Measurements from ENCODE around the gene METTL16. TPM values are rescaled to one million over a fixed set of nuclear protein-coding genes. Genes with fewer than 3 reads are reported as not detected.
"Not testable (repeated sequence)": the region's sequence is repeated elsewhere in the genome, so short reads cannot be mapped to it uniquely, and the experiment has no call there.

METTL16 gene
- total and polyA plus RNA-seq, 2 donors from 2014 or later: 18.0 to 37.2 TPM

DNA sequence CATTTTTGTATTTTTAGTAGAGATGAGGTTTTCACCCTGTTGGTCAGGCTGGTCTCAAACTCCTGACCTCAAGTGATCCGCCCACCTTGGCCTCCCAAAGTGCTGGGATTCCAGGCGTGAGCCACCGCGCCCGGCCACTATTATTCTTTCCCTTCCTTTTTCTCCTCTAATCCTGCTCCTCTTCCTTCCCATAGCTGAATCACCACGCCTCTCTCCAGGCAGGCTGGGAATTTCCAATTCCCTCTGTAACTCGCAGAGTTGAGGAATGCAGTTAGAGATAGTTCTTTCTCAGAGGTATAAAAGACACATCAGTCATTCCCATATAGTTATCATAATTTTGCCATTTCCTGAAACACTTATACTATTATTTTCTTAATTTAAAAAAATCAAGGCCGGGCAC lies 11.2 kb downstream of the METTL16 start:
- DNase-seq: no peak
- Histone ChIP-seq H3K9ac (ENCODE audit: low read length in 3 of 3) (no peak overlapping the region), H3K36me3 (ENCODE audit: control insufficient read depth in 2 of 3, insufficient read depth in 3 of 3, low read length in 3 of 3) (peaks cover 0 to 7% (median 3%) of the 10 kb centered on the region in 3 donors), H3K27me3 (ENCODE audit: control insufficient read depth, insufficient read depth, low read length) (no peaks in the 10 kb centered on the region), H3K9me3 (ENCODE audit: control insufficient read depth in 2 of 3, insufficient read depth in 1 of 3, low read length in 3 of 3) (peaks cover 0 to 2% (median 0%) of the 10 kb centered on the region in 3 donors), H3K4me1 (ENCODE audit: control insufficient read depth in 2 of 3, insufficient read depth in 2 of 3, low read depth in 1 of 3, low read length in 3 of 3) (no peaks in the 10 kb centered on the region), H3K4me3 (ENCODE audit: low read length in 3 of 3) (no peak overlapping the region), H3K27ac (ENCODE audit: low read depth in 2 of 2, low read length in 2 of 2) (no peak overlapping the region)
- no peak for FAIRE-seq
- TF ChIP-seq CTCF (IDR thresholded peaks at IDR 0.05; ENCODE audit: borderline replicate concordance, extremely low read depth, insufficient read depth): no peak
- intact Hi-C loops (cut with DNase I): no loop called here

DNA sequence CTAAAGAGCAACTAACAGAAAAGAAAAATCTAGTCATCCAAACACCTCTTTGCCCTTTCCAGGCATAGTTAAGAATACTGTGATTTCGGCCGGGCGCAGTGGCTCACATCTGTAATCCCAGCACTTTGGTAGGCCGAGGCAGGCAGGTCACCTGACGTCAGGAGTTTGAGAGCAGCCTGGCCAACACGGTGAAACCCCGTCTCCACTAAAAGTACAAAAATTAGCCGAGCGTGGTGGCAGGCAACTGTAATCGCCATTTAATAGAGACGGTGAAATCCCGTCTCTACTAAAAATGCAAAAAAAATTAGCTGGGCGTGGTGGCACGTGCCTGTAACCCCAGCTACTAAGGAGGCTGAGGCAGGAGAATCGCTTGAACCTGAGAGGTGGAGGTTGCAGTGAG lies 22.4 kb downstream of the METTL16 start:
- DNase-seq; H3K27ac ChIP-seq (ENCODE audit: low read depth in 2 of 2, low read length in 2 of 2); H3K9ac ChIP-seq (ENCODE audit: low read length in 3 of 3); FAIRE-seq; H3K4me1 ChIP-seq (ENCODE audit: control insufficient read depth in 2 of 3, insufficient read depth in 2 of 3, low read depth in 1 of 3, low read length in 3 of 3); H3K27me3 ChIP-seq (ENCODE audit: control insufficient read depth, insufficient read depth, low read length); H3K4me3 ChIP-seq (ENCODE audit: low read length in 3 of 3); H3K9me3 ChIP-seq (ENCODE audit: control insufficient read depth in 2 of 3, insufficient read depth in 1 of 3, low read length in 3 of 3); H3K36me3 ChIP-seq (ENCODE audit: control insufficient read depth in 2 of 3, insufficient read depth in 3 of 3, low read length in 3 of 3); intact Hi-C loops (cut with DNase I): not testable (repeated sequence)

DNA sequence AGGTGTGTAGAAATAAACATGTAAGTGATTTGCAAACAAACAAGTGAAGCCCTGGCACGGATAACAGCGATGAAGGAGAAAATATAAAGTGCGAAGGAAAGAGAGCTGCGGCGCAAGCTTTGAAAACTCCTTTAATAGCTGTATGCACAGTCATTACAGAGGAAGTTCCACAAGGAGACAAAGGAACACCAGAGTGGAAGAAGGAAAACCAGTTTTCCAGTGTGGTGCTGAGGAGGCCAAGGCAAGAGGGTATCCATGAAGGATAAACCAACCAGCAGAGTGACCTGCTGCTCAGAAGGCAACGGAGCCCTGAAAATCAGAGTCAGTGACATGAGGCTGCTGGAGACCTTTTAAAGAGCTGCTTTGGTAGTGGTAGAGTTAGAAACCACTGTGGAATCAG lies 24.4 kb downstream of the METTL16 start:
- Histone ChIP-seq H3K36me3 (ENCODE audit: control insufficient read depth in 2 of 3, insufficient read depth in 3 of 3, low read length in 3 of 3) (no peaks in the 10 kb centered on the region), H3K9me3 (ENCODE audit: control insufficient read depth in 2 of 3, insufficient read depth in 1 of 3, low read length in 3 of 3) (no peaks in the 10 kb centered on the region), H3K27ac (ENCODE audit: low read depth in 2 of 2, low read length in 2 of 2) (no peak overlapping the region), H3K4me1 (ENCODE audit: control insufficient read depth in 2 of 3, insufficient read depth in 2 of 3, low read depth in 1 of 3, low read length in 3 of 3) (peaks cover 0 to 5% (median 2%) of the 10 kb centered on the region in 3 donors), H3K4me3 (ENCODE audit: low read length in 3 of 3) (no peak overlapping the region), H3K27me3 (ENCODE audit: control insufficient read depth, insufficient read depth, low read length) (no peaks in the 10 kb centered on the region), H3K9ac (ENCODE audit: low read length in 3 of 3) (no peak overlapping the region)
- DNase-seq (no peak), FAIRE-seq (no peak)
- TF ChIP-seq CTCF (IDR thresholded peaks at IDR 0.05; ENCODE audit: borderline replicate concordance, extremely low read depth, insufficient read depth): no peak
- intact Hi-C loops (cut with DNase I): no loop called here

DNA sequence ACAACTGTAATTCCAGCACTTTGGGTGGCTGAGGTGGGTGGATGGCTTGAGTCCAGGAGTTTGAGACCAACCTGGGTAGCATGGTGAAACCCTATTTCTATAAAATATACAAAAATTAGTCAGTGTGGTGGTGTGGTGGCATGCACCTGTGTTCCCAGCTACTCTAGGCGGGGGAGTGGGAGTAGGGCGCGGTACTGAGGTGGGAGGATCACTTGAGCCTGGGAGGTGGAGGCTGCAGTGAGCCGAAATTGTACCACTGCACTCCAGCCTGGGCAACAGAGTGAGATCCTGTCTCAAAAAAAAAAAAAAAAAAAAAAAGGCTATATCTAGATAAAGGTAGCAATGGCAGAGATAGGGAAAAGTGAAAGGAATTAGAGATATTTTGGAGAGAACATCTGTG lies 25.0 kb downstream of the METTL16 start:
- H3K9me3 ChIP-seq (ENCODE audit: control insufficient read depth in 2 of 3, insufficient read depth in 1 of 3, low read length in 3 of 3); H3K27me3 ChIP-seq (ENCODE audit: control insufficient read depth, insufficient read depth, low read length); H3K27ac ChIP-seq (ENCODE audit: low read depth in 2 of 2, low read length in 2 of 2); FAIRE-seq; intact Hi-C loops (cut with DNase I); H3K4me3 ChIP-seq (ENCODE audit: low read length in 3 of 3); H3K4me1 ChIP-seq (ENCODE audit: control insufficient read depth in 2 of 3, insufficient read depth in 2 of 3, low read depth in 1 of 3, low read length in 3 of 3); H3K9ac ChIP-seq (ENCODE audit: low read length in 3 of 3); H3K36me3 ChIP-seq (ENCODE audit: control insufficient read depth in 2 of 3, insufficient read depth in 3 of 3, low read length in 3 of 3); DNase-seq: not testable (repeated sequence)

DNA sequence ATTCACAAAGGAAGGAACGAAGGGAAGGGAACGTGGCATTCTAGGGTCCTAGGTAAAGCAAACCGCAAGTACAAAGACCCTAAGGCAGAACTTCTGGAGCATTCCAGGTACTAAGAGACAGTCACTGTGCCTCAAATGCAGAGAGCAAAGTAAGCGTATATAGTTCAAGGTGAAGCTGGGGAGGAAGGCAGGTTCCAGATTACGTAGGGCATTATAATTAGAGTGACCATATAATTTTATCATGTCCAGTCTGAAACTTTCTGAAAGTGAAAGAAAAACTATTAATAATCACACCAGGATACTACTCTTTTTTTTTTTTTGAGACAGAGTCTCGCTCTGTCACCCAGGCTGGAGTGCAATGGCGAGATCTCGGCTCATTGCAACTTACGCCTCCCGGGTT lies 25.7 kb downstream of the METTL16 start:
- H3K27ac ChIP-seq (ENCODE audit: low read depth in 2 of 2, low read length in 2 of 2): no peak overlapping the region
- no peak for DNase-seq
- no peak for FAIRE-seq

More for the DNA sequence above, 25.7 kb downstream of the METTL16 start:
- intact Hi-C loops (cut with DNase I): no loop called here
- Histone ChIP-seq H3K9ac (ENCODE audit: low read length in 3 of 3) (no peak overlapping the region), H3K4me3 (ENCODE audit: low read length in 3 of 3) (peak overlapping the region in 2 of 3 donors; percentile 41 to 43), H3K9me3 (ENCODE audit: control insufficient read depth in 2 of 3, insufficient read depth in 1 of 3, low read length in 3 of 3) (no peaks in the 10 kb centered on the region), H3K36me3 (ENCODE audit: control insufficient read depth in 2 of 3, insufficient read depth in 3 of 3, low read length in 3 of 3) (no peaks in the 10 kb centered on the region), H3K27me3 (ENCODE audit: control insufficient read depth, insufficient read depth, low read length) (no peaks in the 10 kb centered on the region), H3K4me1 (ENCODE audit: control insufficient read depth in 2 of 3, insufficient read depth in 2 of 3, low read depth in 1 of 3, low read length in 3 of 3) (peaks cover 0 to 5% (median 1%) of the 10 kb centered on the region in 3 donors)
- TF ChIP-seq CTCF (IDR thresholded peaks at IDR 0.05; ENCODE audit: borderline replicate concordance, extremely low read depth, insufficient read depth): no peak

Measured in kidney (tissue), 14 donors.